Left ventricle myocardium inferior (tissue), 1 donor: Measurements from ENCODE around the gene GJA1. TPM values are rescaled to one million over a fixed set of nuclear protein-coding genes. Genes with fewer than 3 reads are reported as not detected.
A peak's percentile ranks its signal among the peaks of the same experiment; 100 is the strongest.

Experiments
- DNase-seq: peaks from one replicate; pipeline ENCODE4 v3.0.0-alpha.2; 2020
- H3K27ac ChIP-seq: fragments of 200-600 bp; replicated peaks from 2 replicates; pipeline ENCODE4 v1.8.0; 2021
- H3K27me3 ChIP-seq: fragments of 200-600 bp; 2 replicates; pipeline ENCODE4 v1.8.0; 2021; ENCODE audit warnings: low read depth
- H3K36me3 ChIP-seq: fragments of 200-600 bp; 2 replicates; pipeline ENCODE4 v1.8.0; 2021
- H3K4me1 ChIP-seq: fragments of 200-600 bp; 2 replicates; pipeline ENCODE4 v1.8.0; 2021
- H3K4me3 ChIP-seq: fragments of 200-600 bp; 2 replicates; pipeline ENCODE4 v1.8.0; 2021; ENCODE audit warnings: mild to moderate bottlenecking, moderate library complexity
- H3K9me3 ChIP-seq: fragments of 200-600 bp; replicated peaks from 2 replicates; pipeline ENCODE4 v1.8.0; 2021
- CTCF ChIP-seq: fragments of 200-600 bp; IDR thresholded peaks from 2 replicates; pipeline ENCODE4 v1.8.0; 2021; ENCODE audit warnings: antibody characterized with exemption, mild to moderate bottlenecking, borderline replicate concordance
- intact Hi-C: fragments of 100-400 bp; cut with micrococcal nuclease; formaldehyde crosslinking; loops from one replicate; pipeline ENCODE4 v1.11.0; 2022
- total RNA-seq: library from RNA; stranded (reverse); fragmentation: NEBNext Ultra II Directional; extraction: Animal tissue kit (Norgen Biotek cat#: 25700); gene quantifications from one replicate; pipeline ENCODE4 v1.2.1, GENCODE V29; 2021
- donor health status: DM: no; HTN: yes; CAD: no; lungs with severe emphysema.

The GJA1 gene
- total RNA-seq, 1 donor from 2014 or later, result 248 TPM

DNA sequence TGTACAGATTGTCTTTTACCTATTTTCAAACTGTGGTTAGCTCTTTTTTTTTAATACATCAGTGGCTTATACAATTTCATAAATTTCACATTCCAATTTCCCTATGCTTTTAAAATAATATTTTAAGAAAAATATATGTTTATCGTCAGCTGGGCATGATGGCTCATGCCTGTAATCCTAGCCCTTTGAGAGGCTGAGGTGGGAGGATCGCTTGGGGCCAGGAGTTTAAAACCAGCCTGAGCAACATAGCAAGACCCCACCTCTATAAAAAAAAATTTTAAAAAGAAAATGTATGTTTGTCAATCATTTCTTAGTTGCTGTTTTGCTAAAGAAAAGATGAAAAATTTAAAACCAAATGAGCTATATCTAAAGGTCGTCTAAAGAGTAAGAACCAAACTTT lies 3.4 kb downstream of the GJA1 start:
- Histone ChIP-seq H3K4me3 (peak overlapping the region; percentile 80), H3K36me3 (peaks cover 6% of the 10 kb centered on the region), H3K9me3 (no peaks in the 10 kb centered on the region), H3K27ac (peak overlapping the region; percentile 95), H3K4me1 (peaks cover 83% of the 10 kb centered on the region), H3K27me3 (no peaks in the 10 kb centered on the region)
- intact Hi-C loops, result loop anchor here (10.0 kb wide), 1 partner anchor 686 kb away; no protein-coding TSS in a partner anchor
- no peak for TF ChIP-seq CTCF
- DNase-seq, result no peak

DNA sequence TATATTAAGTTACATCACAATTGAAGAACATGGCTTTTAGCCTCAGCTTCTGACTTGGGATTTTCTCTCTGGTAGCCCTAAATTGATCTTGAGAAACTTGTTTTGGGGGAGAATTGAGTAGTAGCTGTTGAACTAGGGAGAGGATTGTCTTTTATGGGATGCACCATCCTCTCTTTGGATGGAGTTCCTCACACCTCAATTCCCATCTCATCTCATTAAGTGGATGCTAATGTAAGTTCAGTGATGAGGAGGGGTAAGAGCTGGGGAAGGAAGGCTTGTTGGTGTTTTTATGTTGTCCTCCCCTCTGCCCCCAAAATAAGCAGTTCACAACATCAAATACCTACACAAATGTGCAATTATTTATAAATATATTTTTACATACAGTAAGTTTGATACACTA lies 4.0 kb downstream of the GJA1 start:
- peaks cover 84% of the 10 kb centered on the region for H3K4me1 ChIP-seq
- H3K9me3 ChIP-seq, result no peaks in the 10 kb centered on the region
- H3K27ac ChIP-seq, result peak overlapping the region; percentile 95
- no peak for DNase-seq
- no peak for TF ChIP-seq CTCF
- peaks cover 7% of the 10 kb centered on the region for H3K36me3 ChIP-seq
- no peaks in the 10 kb centered on the region for H3K27me3 ChIP-seq
- intact Hi-C loops, result loop anchor here (10.0 kb wide), 1 partner anchor 685 kb away; no protein-coding TSS in a partner anchor
- peak overlapping the region; percentile 80 for H3K4me3 ChIP-seq

DNA sequence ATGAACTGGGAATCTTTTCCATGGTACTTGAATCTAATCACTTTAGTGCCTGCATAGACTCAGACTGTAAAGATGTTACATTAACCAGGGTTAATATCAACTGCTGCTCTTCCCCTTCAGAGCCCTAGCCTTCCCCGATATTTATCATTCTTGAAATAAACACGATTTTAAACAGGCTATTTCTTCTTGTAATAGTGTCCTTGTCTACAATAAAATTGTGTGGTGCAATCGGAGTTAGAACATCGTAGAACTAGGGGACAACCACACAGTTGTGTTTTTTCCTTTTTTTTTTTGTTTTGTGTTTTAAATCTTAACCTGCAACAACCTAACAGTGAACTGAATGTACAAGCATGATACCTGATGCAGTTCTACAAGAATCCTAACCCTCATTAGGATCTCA lies 4.5 kb downstream of the GJA1 start:
- intact Hi-C loops, result loop anchor here (10.0 kb wide), 1 partner anchor 685 kb away; no protein-coding TSS in a partner anchor
- H3K4me1 ChIP-seq, result peaks cover 84% of the 10 kb centered on the region
- H3K9me3 ChIP-seq, result no peaks in the 10 kb centered on the region
- H3K4me3 ChIP-seq, result peak overlapping the region; percentile 80
- no peak for TF ChIP-seq CTCF
- no peak for DNase-seq
- no peaks in the 10 kb centered on the region for H3K27me3 ChIP-seq
- H3K27ac ChIP-seq, result peak overlapping the region; percentile 95
- H3K36me3 ChIP-seq, result peaks cover 11% of the 10 kb centered on the region

- peaks cover 92% of the 10 kb centered on the region for H3K4me1 ChIP-seq
These were observed 6.0 kb downstream of the GJA1 start for GRCh38 chr6:121441477-121441876.

GRCh38 chr6:121442576-121442975 lies 7.1 kb downstream of the GJA1 start:
- Histone ChIP-seq H3K27me3 (no peaks in the 10 kb centered on the region), H3K27ac (peak overlapping the region; percentile 95), H3K9me3 (no peaks in the 10 kb centered on the region), H3K4me3 (peak overlapping the region; percentile 80), H3K4me1 (peaks cover 92% of the 10 kb centered on the region), H3K36me3 (peaks cover 32% of the 10 kb centered on the region)
- TF ChIP-seq CTCF, result no peak
- intact Hi-C loops, result no loop called here
- no peak for DNase-seq

More at GRCh38 chr6:121441477-121441876, 6.0 kb downstream of the GJA1 start:
- Histone ChIP-seq H3K36me3 (peaks cover 21% of the 10 kb centered on the region), H3K4me3 (peak overlapping the region; percentile 80), H3K27me3 (no peaks in the 10 kb centered on the region), H3K9me3 (no peaks in the 10 kb centered on the region), H3K27ac (peak overlapping the region; percentile 95)
- intact Hi-C loops, result no loop called here
- no peak for DNase-seq
- no peak for TF ChIP-seq CTCF
